HepG2 (cell line): Measurements from ENCODE around the gene EMILIN1. TPM values are rescaled to one million over a fixed set of nuclear protein-coding genes. Genes with fewer than 3 reads are reported as not detected.

Experiments used
- ATRX ChIP-seq: sonication (generic); formaldehyde crosslinking; IDR thresholded peaks from 2 replicates; pipeline ENCODE4 v1.4.0; 2020; ENCODE audit warnings: missing genetic modification reagents, borderline replicate concordance
- BRD4 ChIP-seq: sonication (generic); formaldehyde crosslinking; IDR thresholded peaks from 2 replicates; pipeline ENCODE4 v1.4.0; 2020; ENCODE audit warnings: missing genetic modification reagents
- HMGXB3 ChIP-seq: sonication (generic); formaldehyde crosslinking; IDR thresholded peaks from 2 replicates; pipeline ENCODE4 v1.4.0; 2020; ENCODE audit warnings: missing genetic modification reagents, borderline replicate concordance
- MEIS1 ChIP-seq: sonication (generic); formaldehyde crosslinking; IDR thresholded peaks from 2 replicates; pipeline ENCODE4 v1.9.0; 2021; ENCODE audit warnings: mild to moderate bottlenecking, missing genetic modification reagents, moderate library complexity, borderline replicate concordance
- SP5 ChIP-seq: IDR thresholded peaks from 2 replicates; pipeline ENCODE4 v1.6.1; 2016; ENCODE audit warnings: low read depth, borderline replicate concordance
- SYNCRIP ChIP-seq: fragments of 200-400 bp; formaldehyde crosslinking; IDR thresholded peaks from 2 replicates; pipeline ENCODE4 v1.6.1; 2018; ENCODE audit warnings: mild to moderate bottlenecking, low read depth, low read length; ENCODE audit not compliant: insufficient read depth
- ZNF124 ChIP-seq: sonication (generic); formaldehyde crosslinking; IDR thresholded peaks from 2 replicates; pipeline ENCODE4 v1.4.0; 2020; ENCODE audit warnings: missing genetic modification reagents
- ZNF343 ChIP-seq: sonication (generic); formaldehyde crosslinking; IDR thresholded peaks from 2 replicates; pipeline ENCODE4 v1.4.0; 2020; ENCODE audit warnings: mild to moderate bottlenecking, missing genetic modification reagents
- ZNF354B ChIP-seq: sonication (generic); formaldehyde crosslinking; IDR thresholded peaks from 2 replicates; pipeline ENCODE4 v1.8.0; 2022; ENCODE audit warnings: mild to moderate bottlenecking, missing genetic modification reagents
- ZNF557 ChIP-seq: sonication (generic); formaldehyde crosslinking; IDR thresholded peaks from 2 replicates; pipeline ENCODE4 v1.4.0; 2020; ENCODE audit warnings: missing genetic modification reagents
- ZNF563 ChIP-seq: sonication (generic); formaldehyde crosslinking; IDR thresholded peaks from 2 replicates; pipeline ENCODE4 v1.8.0; 2022; ENCODE audit warnings: mild to moderate bottlenecking, moderate library complexity, missing genetic modification reagents
- ZNF644 ChIP-seq: IDR thresholded peaks from 2 replicates; pipeline ENCODE4 v1.6.1; 2016; ENCODE audit warnings: low read depth
- ZNF781 ChIP-seq: sonication (generic); formaldehyde crosslinking; IDR thresholded peaks from 2 replicates; pipeline ENCODE4 v1.5.1; 2020; ENCODE audit warnings: borderline replicate concordance, mild to moderate bottlenecking, missing genetic modification reagents; ENCODE audit errors: not compliant biosample characterization
- polyA plus RNA-seq, 8 experiments: library from polyadenylated mRNA; depleted of rRNA in 3 of 8; stranded (reverse) in 7 of 8; unstranded in 1 of 8; fragments of >200 nt; fragmentation: Illumina TruSeq in 4 of 8; extraction: Trizol in 4 of 8; gene quantifications; 2 replicates each; pipeline versions ENCODE4 v1.2.1 to v1.2.3, GENCODE V29; 2011 to 2016; ENCODE audit warnings: low read depth in 4 of 8, missing spikeins in 1 of 8, mixed read lengths in 1 of 8; ENCODE audit not compliant: insufficient read depth in 1 of 8
- total RNA-seq, 5 experiments: library from RNA; depleted of rRNA; stranded (reverse); fragments of >200 nt; fragmentation: Illumina TruSeq; extraction: Trizol; gene quantifications; 2 replicates each; pipeline ENCODE4 v1.2.3, GENCODE V29; 2016; ENCODE audit warnings: low read depth in 1 of 5
- TF ChIP-seq, protein P1 (sequence below): IDR thresholded peaks from 2 replicates; pipeline ENCODE4 v1.6.1; 2016; ENCODE audit warnings: control low read depth
- TF ChIP-seq, protein P2 (sequence below): sonication (generic); formaldehyde crosslinking; IDR thresholded peaks from 2 replicates; pipeline ENCODE4 v1.4.0; 2020; ENCODE audit warnings: missing genetic modification reagents
- TF ChIP-seq, protein P3 (sequence below): sonication (generic); formaldehyde crosslinking; IDR thresholded peaks from 2 replicates; pipeline ENCODE4 v1.4.0; 2020; ENCODE audit warnings: missing genetic modification reagents
- TF ChIP-seq, protein P4 (sequence below): sonication (generic); formaldehyde crosslinking; IDR thresholded peaks from 2 replicates; pipeline ENCODE4 v1.5.0; 2020; ENCODE audit warnings: mild to moderate bottlenecking, missing genetic modification reagents, moderate library complexity

Gene EMILIN1
- total and polyA plus RNA-seq, 2 of the 13 experiments (the other 11 are each of a cell fraction or from before 2014, with no cell fraction given): 8.1 to 9.7 TPM

- TF ChIP-seq HMGXB3 (peak; percentile 100), ZNF781 (CRISPR knock-in tag) (peak; percentile 98), SP5 (CRISPR knock-in tag) (peak; percentile 56; the same call in 1 of the 2 replicates), ZNF557 (peak; percentile 99), MEIS1 (CRISPR knock-in tag) (peak; percentile 95), ATRX (no peak), ZNF343 (CRISPR knock-in tag) (peak; percentile 87; the same call in 1 of the 2 replicates), SYNCRIP (no peak), ZNF563 (CRISPR knock-in tag) (peak; percentile 81; the same call in 1 of the 2 replicates), ZNF124 (peak; percentile 83; the same call in 1 of the 2 replicates), BRD4 (CRISPR knock-in tag) (0 out of 2 replicates have a peak, but pooled peaks have one; percentile 74), ZNF644 (CRISPR knock-in tag) (no peak), ZNF354B (CRISPR knock-in tag) (peak; percentile 97)
- TF ChIP-seq, protein P1, sequence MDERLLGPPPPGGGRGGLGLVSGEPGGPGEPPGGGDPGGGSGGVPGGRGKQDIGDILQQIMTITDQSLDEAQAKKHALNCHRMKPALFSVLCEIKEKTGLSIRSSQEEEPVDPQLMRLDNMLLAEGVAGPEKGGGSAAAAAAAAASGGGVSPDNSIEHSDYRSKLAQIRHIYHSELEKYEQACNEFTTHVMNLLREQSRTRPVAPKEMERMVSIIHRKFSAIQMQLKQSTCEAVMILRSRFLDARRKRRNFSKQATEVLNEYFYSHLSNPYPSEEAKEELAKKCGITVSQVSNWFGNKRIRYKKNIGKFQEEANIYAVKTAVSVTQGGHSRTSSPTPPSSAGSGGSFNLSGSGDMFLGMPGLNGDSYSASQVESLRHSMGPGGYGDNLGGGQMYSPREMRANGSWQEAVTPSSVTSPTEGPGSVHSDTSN (CRISPR knock-in tag): 0 out of 2 replicates have a peak, but pooled peaks have one; percentile 24
- TF ChIP-seq, protein P2, sequence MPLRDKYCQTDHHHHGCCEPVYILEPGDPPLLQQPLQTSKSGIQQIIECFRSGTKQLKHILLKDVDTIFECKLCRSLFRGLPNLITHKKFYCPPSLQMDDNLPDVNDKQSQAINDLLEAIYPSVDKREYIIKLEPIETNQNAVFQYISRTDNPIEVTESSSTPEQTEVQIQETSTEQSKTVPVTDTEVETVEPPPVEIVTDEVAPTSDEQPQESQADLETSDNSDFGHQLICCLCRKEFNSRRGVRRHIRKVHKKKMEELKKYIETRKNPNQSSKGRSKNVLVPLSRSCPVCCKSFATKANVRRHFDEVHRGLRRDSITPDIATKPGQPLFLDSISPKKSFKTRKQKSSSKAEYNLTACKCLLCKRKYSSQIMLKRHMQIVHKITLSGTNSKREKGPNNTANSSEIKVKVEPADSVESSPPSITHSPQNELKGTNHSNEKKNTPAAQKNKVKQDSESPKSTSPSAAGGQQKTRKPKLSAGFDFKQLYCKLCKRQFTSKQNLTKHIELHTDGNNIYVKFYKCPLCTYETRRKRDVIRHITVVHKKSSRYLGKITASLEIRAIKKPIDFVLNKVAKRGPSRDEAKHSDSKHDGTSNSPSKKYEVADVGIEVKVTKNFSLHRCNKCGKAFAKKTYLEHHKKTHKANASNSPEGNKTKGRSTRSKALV (CRISPR knock-in tag): peak; percentile 54; the same call in 1 of the 2 replicates
- TF ChIP-seq, protein P3, sequence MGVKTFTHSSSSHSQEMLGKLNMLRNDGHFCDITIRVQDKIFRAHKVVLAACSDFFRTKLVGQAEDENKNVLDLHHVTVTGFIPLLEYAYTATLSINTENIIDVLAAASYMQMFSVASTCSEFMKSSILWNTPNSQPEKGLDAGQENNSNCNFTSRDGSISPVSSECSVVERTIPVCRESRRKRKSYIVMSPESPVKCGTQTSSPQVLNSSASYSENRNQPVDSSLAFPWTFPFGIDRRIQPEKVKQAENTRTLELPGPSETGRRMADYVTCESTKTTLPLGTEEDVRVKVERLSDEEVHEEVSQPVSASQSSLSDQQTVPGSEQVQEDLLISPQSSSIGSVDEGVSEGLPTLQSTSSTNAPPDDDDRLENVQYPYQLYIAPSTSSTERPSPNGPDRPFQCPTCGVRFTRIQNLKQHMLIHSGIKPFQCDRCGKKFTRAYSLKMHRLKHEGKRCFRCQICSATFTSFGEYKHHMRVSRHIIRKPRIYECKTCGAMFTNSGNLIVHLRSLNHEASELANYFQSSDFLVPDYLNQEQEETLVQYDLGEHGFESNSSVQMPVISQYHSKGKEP: no peak
- TF ChIP-seq, protein P4, sequence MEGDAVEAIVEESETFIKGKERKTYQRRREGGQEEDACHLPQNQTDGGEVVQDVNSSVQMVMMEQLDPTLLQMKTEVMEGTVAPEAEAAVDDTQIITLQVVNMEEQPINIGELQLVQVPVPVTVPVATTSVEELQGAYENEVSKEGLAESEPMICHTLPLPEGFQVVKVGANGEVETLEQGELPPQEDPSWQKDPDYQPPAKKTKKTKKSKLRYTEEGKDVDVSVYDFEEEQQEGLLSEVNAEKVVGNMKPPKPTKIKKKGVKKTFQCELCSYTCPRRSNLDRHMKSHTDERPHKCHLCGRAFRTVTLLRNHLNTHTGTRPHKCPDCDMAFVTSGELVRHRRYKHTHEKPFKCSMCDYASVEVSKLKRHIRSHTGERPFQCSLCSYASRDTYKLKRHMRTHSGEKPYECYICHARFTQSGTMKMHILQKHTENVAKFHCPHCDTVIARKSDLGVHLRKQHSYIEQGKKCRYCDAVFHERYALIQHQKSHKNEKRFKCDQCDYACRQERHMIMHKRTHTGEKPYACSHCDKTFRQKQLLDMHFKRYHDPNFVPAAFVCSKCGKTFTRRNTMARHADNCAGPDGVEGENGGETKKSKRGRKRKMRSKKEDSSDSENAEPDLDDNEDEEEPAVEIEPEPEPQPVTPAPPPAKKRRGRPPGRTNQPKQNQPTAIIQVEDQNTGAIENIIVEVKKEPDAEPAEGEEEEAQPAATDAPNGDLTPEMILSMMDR: no peak
These were observed 27.2 kb upstream of the EMILIN1 start, which contains the start of gene AGBL5 (continued) for GRCh38 chr2:27050996-27051901.
